ENCODE measurements around the gene KRTAP29-1. TPM values are rescaled to one million over a fixed set of nuclear protein-coding genes. Genes with fewer than 3 reads are reported as not detected.

The KRTAP29-1 gene
- total RNA-seq, 1 experiment from 2014 or later, result not detected

GRCh38 chr17:41287050-41287449 is 15.6 kb downstream of the KRTAP29-1 start:
- ATAC-seq (no peak), DNase-seq (ENCODE audit: low spot score) (no peak)
- ChIA-PET POLR2A (no interaction called here), CTCF (no interaction called here)
- Mint-ChIP-seq H3K27me3 (ENCODE audit: low read depth) (no peaks in the 10 kb centered on the region), H3K9me3 (no peaks in the 10 kb centered on the region), H3K36me3 (no peaks in the 10 kb centered on the region), H3K4me1 (peaks cover 20% of the 10 kb centered on the region), H3K27ac (no peak overlapping the region), H3K4me3 (no peak overlapping the region)
- TF ChIP-seq, protein P1, sequence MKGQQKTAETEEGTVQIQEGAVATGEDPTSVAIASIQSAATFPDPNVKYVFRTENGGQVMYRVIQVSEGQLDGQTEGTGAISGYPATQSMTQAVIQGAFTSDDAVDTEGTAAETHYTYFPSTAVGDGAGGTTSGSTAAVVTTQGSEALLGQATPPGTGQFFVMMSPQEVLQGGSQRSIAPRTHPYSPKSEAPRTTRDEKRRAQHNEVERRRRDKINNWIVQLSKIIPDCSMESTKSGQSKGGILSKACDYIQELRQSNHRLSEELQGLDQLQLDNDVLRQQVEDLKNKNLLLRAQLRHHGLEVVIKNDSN (CRISPR knock-in tag; IDR thresholded peaks at IDR 0.05), result no peak
- no peak for TF ChIP-seq NFYB (CRISPR knock-in tag; conservative IDR thresholded peaks at IDR 0.05; ENCODE audit: low read depth)
- TF ChIP-seq TEAD1 (CRISPR knock-in tag; IDR thresholded peaks at IDR 0.05), result no peak
- TF ChIP-seq FOXK1 (CRISPR knock-in tag; IDR thresholded peaks at IDR 0.05), result no peak
- TF ChIP-seq E2F4 (CRISPR knock-in tag; IDR thresholded peaks at IDR 0.05; ENCODE audit: borderline replicate concordance, low read depth), result no peak
- TF ChIP-seq CREM (CRISPR knock-in tag; IDR thresholded peaks at IDR 0.05), result no peak
- TF ChIP-seq JUN (CRISPR knock-in tag; IDR thresholded peaks at IDR 0.05), result no peak
- no peak for TF ChIP-seq ZNF317 (CRISPR knock-in tag; IDR thresholded peaks at IDR 0.05; ENCODE audit: borderline replicate concordance, low read depth)
- TF ChIP-seq KAT7 (CRISPR knock-in tag; IDR thresholded peaks at IDR 0.05; ENCODE audit: borderline replicate concordance), result no peak
- TF ChIP-seq, protein P2, sequence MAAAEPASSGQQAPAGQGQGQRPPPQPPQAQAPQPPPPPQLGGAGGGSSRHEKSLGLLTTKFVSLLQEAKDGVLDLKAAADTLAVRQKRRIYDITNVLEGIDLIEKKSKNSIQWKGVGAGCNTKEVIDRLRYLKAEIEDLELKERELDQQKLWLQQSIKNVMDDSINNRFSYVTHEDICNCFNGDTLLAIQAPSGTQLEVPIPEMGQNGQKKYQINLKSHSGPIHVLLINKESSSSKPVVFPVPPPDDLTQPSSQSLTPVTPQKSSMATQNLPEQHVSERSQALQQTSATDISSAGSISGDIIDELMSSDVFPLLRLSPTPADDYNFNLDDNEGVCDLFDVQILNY (CRISPR knock-in tag; IDR thresholded peaks at IDR 0.05), result no peak
- no peak for TF ChIP-seq RORB (CRISPR knock-in tag; IDR thresholded peaks at IDR 0.05)
- no peak for TF ChIP-seq ZNF396 (CRISPR knock-in tag; IDR thresholded peaks at IDR 0.05; ENCODE audit: borderline replicate concordance)
- TF ChIP-seq MLX (CRISPR knock-in tag; IDR thresholded peaks at IDR 0.05), result no peak
- TF ChIP-seq ZNF121 (CRISPR knock-in tag; IDR thresholded peaks at IDR 0.05), result no peak
- TF ChIP-seq ETV6 (CRISPR knock-in tag; IDR thresholded peaks at IDR 0.05), result no peak
- TF ChIP-seq ZNF671 (CRISPR knock-in tag; IDR thresholded peaks at IDR 0.05), result no peak

- CTCF ChIA-PET, result no interaction called here
- DNase-seq (ENCODE audit: low spot score) (no peak), ATAC-seq (no peak)
- Mint-ChIP-seq H3K27ac (no peak overlapping the region), H3K4me1 (peaks cover 20% of the 10 kb centered on the region), H3K4me3 (no peak overlapping the region), H3K9me3 (peaks cover 12% of the 10 kb centered on the region), H3K36me3 (no peaks in the 10 kb centered on the region), H3K27me3 (ENCODE audit: low read depth) (no peaks in the 10 kb centered on the region)
- POLR2A ChIA-PET, result no interaction called here
- TF ChIP-seq ZMAT4 (CRISPR knock-in tag; IDR thresholded peaks at IDR 0.05), result no peak
- TF ChIP-seq ZNF671 (CRISPR knock-in tag; IDR thresholded peaks at IDR 0.05), result no peak
- TF ChIP-seq JAZF1 (CRISPR knock-in tag; IDR thresholded peaks at IDR 0.05), result no peak
- TF ChIP-seq ZSCAN18 (CRISPR knock-in tag; IDR thresholded peaks at IDR 0.05), result no peak
- TF ChIP-seq JUN (CRISPR knock-in tag; IDR thresholded peaks at IDR 0.05), result no peak
- TF ChIP-seq ZNF121 (CRISPR knock-in tag; IDR thresholded peaks at IDR 0.05), result no peak
- TF ChIP-seq, protein P1 (CRISPR knock-in tag; IDR thresholded peaks at IDR 0.05), result no peak
These were observed 18.1 kb downstream of the KRTAP29-1 start for GRCh38 chr17:41284546-41284945.

Data from WTC11 (cell line).